ENCODE results near the gene SEC14L5. TPM values are rescaled to one million over a fixed set of nuclear protein-coding genes. Genes with fewer than 3 reads are reported as not detected.

SEC14L5 gene
- total RNA-seq, 2 experiments from 2014 or later = 0.07 TPM; not detected in 1

GRCh38 chr16:4913130-4913773 lies 44.9 kb upstream of the SEC14L5 start:
- CTCF ChIA-PET = no interaction called here
- no peaks in the 10 kb centered on the region for H3K27me3 Mint-ChIP-seq
- DNase-seq = no peak
- H3K36me3 Mint-ChIP-seq (ENCODE audit: low read depth) = no peaks in the 10 kb centered on the region
- intact Hi-C loops (cut with micrococcal nuclease) = no loop called here
- H3K27ac Mint-ChIP-seq = no peak overlapping the region
- ATAC-seq = no peak
- H3K4me1 Mint-ChIP-seq (ENCODE audit: low read depth) = no peaks in the 10 kb centered on the region
- H3K4me3 Mint-ChIP-seq = no peak overlapping the region
- no peaks in the 10 kb centered on the region for H3K9me3 Mint-ChIP-seq
- TF ChIP-seq CTCF (IDR thresholded peaks at IDR 0.05) = no peak
- POLR2A ChIA-PET = no interaction called here

GRCh38 chr16:4913774-4914525 lies 44.2 kb upstream of the SEC14L5 start:
- no peak overlapping the region for H3K27ac Mint-ChIP-seq
- no peak overlapping the region for H3K4me3 Mint-ChIP-seq
- H3K4me1 Mint-ChIP-seq (ENCODE audit: low read depth) = no peaks in the 10 kb centered on the region
- no peak for TF ChIP-seq CTCF (IDR thresholded peaks at IDR 0.05)
- no peaks in the 10 kb centered on the region for H3K27me3 Mint-ChIP-seq
- ChIA-PET POLR2A (no interaction called here), CTCF (no interaction called here)
- H3K36me3 Mint-ChIP-seq (ENCODE audit: low read depth) = no peaks in the 10 kb centered on the region
- no peaks in the 10 kb centered on the region for H3K9me3 Mint-ChIP-seq
- ATAC-seq (no peak), DNase-seq (no peak)
- intact Hi-C loops (cut with micrococcal nuclease) = no loop called here

- no peaks in the 10 kb centered on the region for H3K36me3 Mint-ChIP-seq (ENCODE audit: low read depth)
- CTCF ChIA-PET = no interaction called here
- no peaks in the 10 kb centered on the region for H3K9me3 Mint-ChIP-seq
- intact Hi-C loops (cut with micrococcal nuclease) = no loop called here
- H3K27ac Mint-ChIP-seq = no peak overlapping the region
- no peak overlapping the region for H3K4me3 Mint-ChIP-seq
- no peaks in the 10 kb centered on the region for H3K4me1 Mint-ChIP-seq (ENCODE audit: low read depth)
- no peak for ATAC-seq
- no peak for DNase-seq
- H3K27me3 Mint-ChIP-seq = no peaks in the 10 kb centered on the region
- no peak for TF ChIP-seq CTCF (IDR thresholded peaks at IDR 0.05)
- POLR2A ChIA-PET = no interaction called here
These were observed 43.5 kb upstream of the SEC14L5 start for GRCh38 chr16:4914528-4915225.

GRCh38 chr16:4915226-4915761 lies 42.8 kb upstream of the SEC14L5 start:
- ChIA-PET POLR2A (no interaction called here), CTCF (no interaction called here)
- no peaks in the 10 kb centered on the region for H3K36me3 Mint-ChIP-seq (ENCODE audit: low read depth)
- no peaks in the 10 kb centered on the region for H3K4me1 Mint-ChIP-seq (ENCODE audit: low read depth)
- intact Hi-C loops (cut with micrococcal nuclease) = no loop called here
- no peak for DNase-seq
- no peak overlapping the region for H3K27ac Mint-ChIP-seq
- H3K9me3 Mint-ChIP-seq = no peaks in the 10 kb centered on the region
- no peaks in the 10 kb centered on the region for H3K27me3 Mint-ChIP-seq
- ATAC-seq = no peak
- TF ChIP-seq CTCF (IDR thresholded peaks at IDR 0.05) = no peak
- H3K4me3 Mint-ChIP-seq = no peak overlapping the region

- Mint-ChIP-seq H3K4me1 (ENCODE audit: low read depth) (no peaks in the 10 kb centered on the region), H3K27me3 (no peaks in the 10 kb centered on the region), H3K36me3 (ENCODE audit: low read depth) (no peaks in the 10 kb centered on the region), H3K27ac (no peak overlapping the region), H3K4me3 (no peak overlapping the region), H3K9me3 (no peaks in the 10 kb centered on the region)
- intact Hi-C loops (cut with micrococcal nuclease) = no loop called here
- TF ChIP-seq CTCF (IDR thresholded peaks at IDR 0.05) = no peak
- ATAC-seq (no peak), DNase-seq (no peak)
- ChIA-PET POLR2A (no interaction called here), CTCF (no interaction called here)
These were observed 41.0 kb upstream of the SEC14L5 start for GRCh38 chr16:4917117-4917516.

All from activated CD8-positive, alpha-beta T cell treated with anti-CD3 and anti-CD28 coated beads for 36 hours (primary cell).